SK-N-SH (cell line): ENCODE results near the gene SKIDA1. TPM values are rescaled to one million over a fixed set of nuclear protein-coding genes. Genes with fewer than 3 reads are reported as not detected.

Source experiments
- CTCF ChIA-PET: fragments of 300-600, 350-600 bp; formaldehyde crosslinking; extraction: SDS; loops from one replicate; lab custom pipeline; 2021; lab: Yijun Ruan, JAX
- POLR2A ChIA-PET: fragments of 350-600 bp; sonication (Branson Sonifier 250); formaldehyde crosslinking; extraction: SDS; loops from one replicate; lab custom pipeline; 2020; ENCODE audit warnings: antibody characterized with exemption, inconsistent platforms; lab: Yijun Ruan, JAX
- DNase-seq: peaks from one replicate; pipeline ENCODE4 v3.0.0; 2012
- H2AFZ ChIP-seq: fragments of 200-600 bp; sonication (generic); 2 replicates; pipeline ENCODE4 v1.8.1; 2016; ENCODE audit warnings: antibody characterized with exemption, mild to moderate bottlenecking, low read depth
- H3F3A ChIP-seq: fragments of 200-600 bp; sonication (generic); replicated peaks from 2 replicates; pipeline ENCODE3; 2016; ENCODE audit warnings: antibody characterized with exemption, mild to moderate bottlenecking; ENCODE audit not compliant: insufficient read depth
- H3K27ac ChIP-seq, 2 experiments: fragments of 200-500 bp in 1 of 2; fragments of 200-600 bp in 1 of 2; sonication (Bioruptor generic) in 1 of 2; sonication (generic), shearing (Covaris generic) in 1 of 2; 2 replicates each; pipeline versions ENCODE4 v1.5.1 to v1.6.1; 2014 to 2016; ENCODE audit warnings: low read depth in 2 of 2, inconsistent platforms in 1 of 2, low read length in 1 of 2, mild to moderate bottlenecking in 1 of 2, mixed read lengths in 1 of 2
- H3K27me3 ChIP-seq: fragments of 200-600 bp; sonication (generic), shearing (Covaris generic); 2 replicates; pipeline ENCODE4 v1.6.1; 2016; ENCODE audit warnings: mixed run types; ENCODE audit not compliant: insufficient read depth
- H3K36me3 ChIP-seq, 2 experiments: fragments of 200-500 bp in 1 of 2; fragments of 200-600 bp in 1 of 2; sonication (Bioruptor generic) in 1 of 2; sonication (generic) in 1 of 2; replicated peaks in 1 of 2; 2 replicates each; pipeline versions ENCODE3 to v1.5.1; 2014 to 2016; ENCODE audit warnings: low read length in 1 of 2, mild to moderate bottlenecking in 1 of 2; ENCODE audit not compliant: insufficient read depth in 2 of 2, control insufficient read depth in 1 of 2
- H3K4me1 ChIP-seq, 2 experiments: fragments of 200-500 bp in 1 of 2; fragments of 200-600 bp in 1 of 2; sonication (Bioruptor generic) in 1 of 2; sonication (generic), shearing (Covaris generic) in 1 of 2; 2 replicates each; pipeline versions ENCODE4 v1.5.1 to v1.6.1; 2014 to 2016; ENCODE audit warnings: low read depth in 1 of 2, low read length in 1 of 2, mixed run types in 1 of 2; ENCODE audit not compliant: insufficient read depth in 2 of 2, control insufficient read depth in 1 of 2
- H3K4me2 ChIP-seq: fragments of 200-600 bp; sonication (generic), shearing (Covaris generic); 2 replicates; pipeline ENCODE4 v1.6.1; 2017; ENCODE audit warnings: mixed run types
- H3K4me3 ChIP-seq, 2 experiments: fragments of 200-500 bp in 1 of 2; fragments of 200-600 bp in 1 of 2; sonication (Bioruptor generic) in 1 of 2; sonication (generic), shearing (Covaris generic) in 1 of 2; 2 replicates each; pipeline versions ENCODE4 v1.5.1 to v1.8.1; 2014 to 2016; ENCODE audit warnings: low read depth in 2 of 2, inconsistent platforms in 1 of 2, low read length in 1 of 2, mild to moderate bottlenecking in 1 of 2, mixed read lengths in 1 of 2, moderate library complexity in 1 of 2
- H3K79me2 ChIP-seq: fragments of 200-600 bp; sonication (generic); 2 replicates; pipeline ENCODE4 v1.8.1; 2017; ENCODE audit warnings: mild to moderate bottlenecking; ENCODE audit not compliant: insufficient read depth
- H3K9ac ChIP-seq: fragments of 200-600 bp; sonication (generic); 2 replicates; pipeline ENCODE4 v1.6.1; 2017; ENCODE audit warnings: mixed run types
- H3K9me2 ChIP-seq: fragments of 200-600 bp; sonication (generic); 2 replicates; pipeline ENCODE4 v1.6.1; 2017; ENCODE audit warnings: mixed run types
- H3K9me3 ChIP-seq: fragments of 200-600 bp; sonication (generic); 2 replicates; pipeline ENCODE4 v1.6.1; 2017; ENCODE audit warnings: mixed run types, mild to moderate bottlenecking, moderate library complexity
- H4K20me1 ChIP-seq: fragments of 200-600 bp; sonication (generic); 2 replicates; pipeline ENCODE4 v1.6.1; 2017; ENCODE audit warnings: mild to moderate bottlenecking, mixed run types; ENCODE audit not compliant: insufficient read depth
- CHD2 ChIP-seq: fragments of 150-350 bp; IDR thresholded peaks from 2 replicates; pipeline ENCODE4 v1.6.1; 2018; ENCODE audit warnings: low read length; ENCODE audit not compliant: partially characterized antibody
- ELF1 ChIP-seq: IDR thresholded peaks from 2 replicates; pipeline ENCODE4 v1.4.0; 2012
- FOSL2 ChIP-seq: IDR thresholded peaks from 2 replicates; pipeline ENCODE4 v1.4.0; 2012; ENCODE audit warnings: low read depth, mild to moderate bottlenecking, moderate library complexity, borderline replicate concordance
- FOXJ3 ChIP-seq: sonication (generic); formaldehyde crosslinking; IDR thresholded peaks from 2 replicates; pipeline ENCODE4 v1.5.1; 2020; ENCODE audit warnings: mild to moderate bottlenecking, missing genetic modification reagents
- GABPA ChIP-seq: IDR thresholded peaks from 2 replicates; pipeline ENCODE4 v1.4.0; 2012; ENCODE audit warnings: low read depth, mild to moderate bottlenecking
- MEF2A ChIP-seq: IDR thresholded peaks from 2 replicates; pipeline ENCODE4 v1.4.0; 2012; ENCODE audit warnings: low read depth, borderline replicate concordance
- NRF1 ChIP-seq: IDR thresholded peaks from 2 replicates; pipeline ENCODE4 v1.6.1; 2012; ENCODE audit warnings: low read depth, mild to moderate bottlenecking, low read length
- PBX3 ChIP-seq: IDR thresholded peaks from 2 replicates; pipeline ENCODE4; 2012
- POLR2AphosphoS5 ChIP-seq: IDR thresholded peaks from 2 replicates; pipeline ENCODE4 v1.6.1; 2012; ENCODE audit warnings: low read depth, low read length
- REST ChIP-seq: IDR thresholded peaks from 2 replicates; pipeline ENCODE4 v1.6.1; 2012; ENCODE audit warnings: mild to moderate bottlenecking, low read depth, low read length, moderate library complexity
- RXRA ChIP-seq: IDR thresholded peaks from 2 replicates; pipeline ENCODE4 v1.4.0; 2012; ENCODE audit warnings: low read depth, mild to moderate bottlenecking, borderline replicate concordance
- TCF12 ChIP-seq: IDR thresholded peaks from 2 replicates; pipeline ENCODE4 v1.4.0; 2012
- WGBS: methylation state at CpG from one replicate; pipeline ENCODE4 v1.1.6; 2017; ENCODE audit warnings: low lambda C conversion rate; 5-methylcytosine and 5-hydroxymethylcytosine counted together
- polyA plus RNA-seq, 3 experiments: library from polyadenylated mRNA; depleted of rRNA; stranded (reverse); fragments of >200 nt; gene quantifications; 2 replicates each; pipeline ENCODE4 v1.2.3, GENCODE V29; 2012
- TF ChIP-seq, protein P1 (sequence below): IDR thresholded peaks from 2 replicates; pipeline ENCODE4 v1.4.0; 2012; ENCODE audit warnings: low read depth, borderline replicate concordance

SKIDA1 gene
- polyA plus RNA-seq, 1 of the 3 experiments (the other 2 are of a cell fraction), result 0.38 TPM

DNA sequence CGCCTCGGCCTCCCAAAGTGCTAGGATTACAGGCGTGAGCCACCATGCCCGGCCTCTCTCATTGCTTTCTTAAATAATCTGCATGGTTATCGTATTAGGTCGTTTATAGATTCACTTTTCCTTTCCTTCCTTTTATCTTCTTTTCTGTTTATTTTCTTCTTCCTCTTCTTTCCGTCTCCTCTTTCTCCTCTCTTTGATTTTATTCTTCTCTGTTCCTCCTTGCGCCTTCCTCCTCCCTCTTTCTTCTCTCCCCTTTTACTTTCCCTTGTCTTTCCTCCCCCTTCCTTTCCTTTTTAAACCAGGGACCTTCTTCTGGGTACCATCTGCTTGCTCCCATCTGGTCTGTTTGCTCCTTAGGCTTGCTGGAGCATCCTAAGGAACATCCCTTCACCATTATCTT, 27.2 kb upstream of the SKIDA1 start:
- Histone ChIP-seq H3K9me3 (no peaks in the 10 kb centered on the region), H3K4me2 (no peak overlapping the region), H3K9ac (no peak overlapping the region), H2AFZ (no peak overlapping the region), H3K4me3 (no peak overlapping the region), H3F3A (peaks cover 18% of the 10 kb centered on the region), H3K36me3 (peaks cover 22 to 76% of the 10 kb centered on the region in 2 experiments), H3K9me2 (no peaks in the 10 kb centered on the region), H3K27me3 (no peaks in the 10 kb centered on the region), H4K20me1 (peaks cover 33% of the 10 kb centered on the region), H3K4me1 (no peaks in the 10 kb centered on the region), H3K27ac (no peak overlapping the region), H3K79me2 (peaks cover 96% of the 10 kb centered on the region)
- no peak for DNase-seq
- WGBS, result 95% methylated on average over 8 of the region's 8 CpGs
- CTCF ChIA-PET, result interaction anchor here (1.0 kb wide), 1 partner anchor 179 kb away, joined by 3 read pairs; no protein-coding TSS in a partner anchor
- TF ChIP-seq GABPA (no peak), TCF12 (no peak), POLR2AphosphoS5 (no peak), RXRA (no peak), REST (no peak), PBX3 (no peak), NRF1 (no peak), CHD2 (no peak), ELF1 (no peak), FOSL2 (no peak), MEF2A (no peak), FOXJ3 (CRISPR knock-in tag) (no peak)
- TF ChIP-seq, protein P1, sequence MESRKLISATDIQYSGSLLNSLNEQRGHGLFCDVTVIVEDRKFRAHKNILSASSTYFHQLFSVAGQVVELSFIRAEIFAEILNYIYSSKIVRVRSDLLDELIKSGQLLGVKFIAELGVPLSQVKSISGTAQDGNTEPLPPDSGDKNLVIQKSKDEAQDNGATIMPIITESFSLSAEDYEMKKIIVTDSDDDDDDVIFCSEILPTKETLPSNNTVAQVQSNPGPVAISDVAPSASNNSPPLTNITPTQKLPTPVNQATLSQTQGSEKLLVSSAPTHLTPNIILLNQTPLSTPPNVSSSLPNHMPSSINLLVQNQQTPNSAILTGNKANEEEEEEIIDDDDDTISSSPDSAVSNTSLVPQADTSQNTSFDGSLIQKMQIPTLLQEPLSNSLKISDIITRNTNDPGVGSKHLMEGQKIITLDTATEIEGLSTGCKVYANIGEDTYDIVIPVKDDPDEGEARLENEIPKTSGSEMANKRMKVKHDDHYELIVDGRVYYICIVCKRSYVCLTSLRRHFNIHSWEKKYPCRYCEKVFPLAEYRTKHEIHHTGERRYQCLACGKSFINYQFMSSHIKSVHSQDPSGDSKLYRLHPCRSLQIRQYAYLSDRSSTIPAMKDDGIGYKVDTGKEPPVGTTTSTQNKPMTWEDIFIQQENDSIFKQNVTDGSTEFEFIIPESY, result no peak
- POLR2A ChIA-PET, result no interaction called here
